Mucosa of descending colon (tissue), 3 donors: ENCODE measurements around the gene ETV5. TPM values are rescaled to one million over a fixed set of nuclear protein-coding genes. Genes with fewer than 3 reads are reported as not detected.

Experiments used
- ATAC-seq: fragments of 200-7000 bp; cut with Tn5 transposase; one replicate; pipeline ENCODE4 v1.9.1; 2020; ENCODE audit warnings: mild to moderate bottlenecking, moderate library complexity
- DNase-seq, 3 donors: peaks; one replicate each; pipeline ENCODE4 v3.0.0-alpha.2; 2020
- H3K36me3 ChIP-seq: fragments of 200-600 bp; one replicate; pipeline ENCODE4 v1.8.0; 2021; ENCODE audit warnings: low read depth, mild to moderate bottlenecking
- H3K4me1 ChIP-seq: fragments of 200-600 bp; one replicate; pipeline ENCODE4 v1.8.0; 2021; ENCODE audit warnings: low read depth, mild to moderate bottlenecking
- H3K4me3 ChIP-seq: fragments of 200-600 bp; one replicate; pipeline ENCODE4 v1.8.0; 2021; ENCODE audit warnings: mild to moderate bottlenecking
- H3K9me3 ChIP-seq: fragments of 200-600 bp; one replicate; pipeline ENCODE4 v1.8.0; 2021; ENCODE audit warnings: mild to moderate bottlenecking
- intact Hi-C, 2 donors: fragments of 100-400 bp; cut with DNase I in 1 of 2; cut with micrococcal nuclease in 1 of 2; formaldehyde crosslinking; loops; one replicate each; pipeline versions ENCODE4 v1.11.0 to v1.11.1; 2022; cut with DNase I, micrococcal nuclease
- total RNA-seq, 3 donors: library from RNA; stranded (reverse); fragmentation: NEBNext Ultra II Directional in 2 of 3; extraction: Animal tissue kit (Norgen Biotek cat#: 25700) in 2 of 3; gene quantifications; one replicate each; pipeline versions ENCODE4 v1.2.1 to v1.2.4, GENCODE V29; 2021 to 2023
- TF ChIP-seq, protein P1 (sequence below): fragments of 200-600 bp; IDR thresholded peaks from one replicate; pipeline ENCODE4 v1.8.0; 2022; ENCODE audit warnings: antibody characterized with exemption, mild to moderate bottlenecking
- donor health status: DM: no; HTN: no; CAD: no; lungs with moderate emphysema.
- donor health status: DM: no; HTN: no; CAD: no.
- donor health status: DM: no; HTN: yes; CAD: no.

The ETV5 gene
- total RNA-seq, 3 donors from 2014 or later: 3.3 to 10.2 (median 9.2) TPM

- intact Hi-C loops: no loop called here
- no peak for ATAC-seq
Measured at GRCh38 chr3:186088335-186088734, 20.6 kb downstream of the ETV5 start.

GRCh38 chr3:186084264-186084663, 24.6 kb downstream of the ETV5 start:
- Histone ChIP-seq H3K9me3 (no peaks in the 10 kb centered on the region), H3K4me3 (no peak overlapping the region), H3K4me1 (no peaks in the 10 kb centered on the region), H3K36me3 (no peaks in the 10 kb centered on the region)
- DNase-seq: no peak
- intact Hi-C loops: no loop called here
- ATAC-seq: no peak
- TF ChIP-seq, protein P1, sequence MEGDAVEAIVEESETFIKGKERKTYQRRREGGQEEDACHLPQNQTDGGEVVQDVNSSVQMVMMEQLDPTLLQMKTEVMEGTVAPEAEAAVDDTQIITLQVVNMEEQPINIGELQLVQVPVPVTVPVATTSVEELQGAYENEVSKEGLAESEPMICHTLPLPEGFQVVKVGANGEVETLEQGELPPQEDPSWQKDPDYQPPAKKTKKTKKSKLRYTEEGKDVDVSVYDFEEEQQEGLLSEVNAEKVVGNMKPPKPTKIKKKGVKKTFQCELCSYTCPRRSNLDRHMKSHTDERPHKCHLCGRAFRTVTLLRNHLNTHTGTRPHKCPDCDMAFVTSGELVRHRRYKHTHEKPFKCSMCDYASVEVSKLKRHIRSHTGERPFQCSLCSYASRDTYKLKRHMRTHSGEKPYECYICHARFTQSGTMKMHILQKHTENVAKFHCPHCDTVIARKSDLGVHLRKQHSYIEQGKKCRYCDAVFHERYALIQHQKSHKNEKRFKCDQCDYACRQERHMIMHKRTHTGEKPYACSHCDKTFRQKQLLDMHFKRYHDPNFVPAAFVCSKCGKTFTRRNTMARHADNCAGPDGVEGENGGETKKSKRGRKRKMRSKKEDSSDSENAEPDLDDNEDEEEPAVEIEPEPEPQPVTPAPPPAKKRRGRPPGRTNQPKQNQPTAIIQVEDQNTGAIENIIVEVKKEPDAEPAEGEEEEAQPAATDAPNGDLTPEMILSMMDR: no peak

More at GRCh38 chr3:186088335-186088734, 20.6 kb downstream of the ETV5 start:
- H3K36me3 ChIP-seq: no peaks in the 10 kb centered on the region
- no peaks in the 10 kb centered on the region for H3K9me3 ChIP-seq
- TF ChIP-seq, protein P1: no peak
- no peaks in the 10 kb centered on the region for H3K4me1 ChIP-seq
- no peak overlapping the region for H3K4me3 ChIP-seq
- DNase-seq: no peak

DNA sequence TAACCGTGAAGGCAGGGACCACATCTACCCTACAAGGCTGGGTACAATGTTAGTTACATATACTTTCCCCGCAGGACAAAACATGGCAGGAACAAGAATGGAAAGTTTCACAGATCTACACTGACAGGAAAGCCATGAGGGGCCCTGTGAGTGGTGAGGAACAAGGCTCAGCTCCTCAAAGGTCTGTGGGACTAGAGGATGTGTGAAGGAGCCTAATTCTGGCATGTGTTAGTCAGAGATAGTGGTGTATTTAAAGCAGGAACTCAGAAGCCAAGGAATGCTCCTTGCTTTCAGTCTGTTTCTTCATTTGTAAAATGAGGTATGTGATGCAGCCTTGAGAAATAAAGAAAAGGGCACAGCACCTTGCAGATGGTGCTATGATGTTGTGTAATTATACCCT, 25.1 kb downstream of the ETV5 start:
- DNase-seq (no peak), ATAC-seq (no peak)
- Histone ChIP-seq H3K9me3 (no peaks in the 10 kb centered on the region), H3K36me3 (no peaks in the 10 kb centered on the region), H3K4me1 (no peaks in the 10 kb centered on the region), H3K4me3 (no peak overlapping the region)
- intact Hi-C loops: no loop called here
- TF ChIP-seq, protein P1: no peak

GRCh38 chr3:186082150-186082549, 26.7 kb downstream of the ETV5 start:
- TF ChIP-seq, protein P1: no peak

GRCh38 chr3:186081678-186082077, 27.2 kb downstream of the ETV5 start:
- ATAC-seq: no peak
- Histone ChIP-seq H3K9me3 (no peaks in the 10 kb centered on the region), H3K4me3 (no peak overlapping the region), H3K4me1 (no peaks in the 10 kb centered on the region), H3K36me3 (no peaks in the 10 kb centered on the region)
- TF ChIP-seq, protein P1: no peak
- intact Hi-C loops: no loop called here
- no peak for DNase-seq

More at GRCh38 chr3:186082150-186082549, 26.7 kb downstream of the ETV5 start:
- H3K4me1 ChIP-seq: no peaks in the 10 kb centered on the region
- ATAC-seq (no peak), DNase-seq (no peak)
- intact Hi-C loops: no loop called here
- H3K36me3 ChIP-seq: no peaks in the 10 kb centered on the region
- H3K4me3 ChIP-seq: no peak overlapping the region
- no peaks in the 10 kb centered on the region for H3K9me3 ChIP-seq

- ATAC-seq (no peak), DNase-seq (no peak)
- intact Hi-C loops: no loop called here
- Histone ChIP-seq H3K4me1 (no peaks in the 10 kb centered on the region), H3K36me3 (no peaks in the 10 kb centered on the region), H3K4me3 (no peak overlapping the region), H3K9me3 (no peaks in the 10 kb centered on the region)
- TF ChIP-seq, protein P1: no peak
Measured at GRCh38 chr3:186080849-186081438, 27.9 kb downstream of the ETV5 start.
